NB4 (cell line): Measurements from ENCODE around the gene NFIA.

Experiments
- CTCF ChIP-seq: IDR thresholded peaks from one replicate; pipeline ENCODE4 v1.5.1; 2012; ENCODE audit warnings: low read depth, low read length
- MYC ChIP-seq: IDR thresholded peaks from 2 replicates; pipeline ENCODE4 v1.6.1; 2011; ENCODE audit warnings: low read depth, low read length
- POLR2A ChIP-seq: IDR thresholded peaks from 2 replicates; pipeline ENCODE4 v1.6.1; 2011; ENCODE audit warnings: mild to moderate bottlenecking; ENCODE audit not compliant: insufficient read length; ENCODE audit errors: extremely low read depth
- TF ChIP-seq, protein P1 (sequence below): IDR thresholded peaks from 2 replicates; pipeline ENCODE4 v1.6.1; 2011; ENCODE audit warnings: low read depth, low read length

DNA sequence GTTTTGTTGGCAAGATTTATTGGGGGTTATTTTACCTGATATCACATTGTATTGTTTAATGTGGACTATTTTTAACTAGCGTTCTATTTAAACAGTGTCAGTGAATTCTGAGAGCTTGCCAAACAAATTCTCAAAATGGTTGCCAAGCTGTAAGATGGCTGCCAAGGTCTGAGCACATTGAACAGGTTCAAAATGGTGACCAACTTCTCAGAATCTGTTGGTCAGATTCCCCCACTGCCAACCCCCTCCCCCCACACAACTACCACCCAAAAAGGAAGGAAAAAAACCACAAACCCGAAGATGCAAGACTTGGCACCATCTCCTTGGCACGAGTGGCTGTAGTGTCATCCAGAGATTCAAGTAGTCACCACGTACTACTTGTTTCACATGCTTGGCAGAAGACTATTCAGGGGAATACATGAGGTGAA lies 159.1 kb downstream of the NFIA start:
- TF ChIP-seq CTCF (no peak), MYC (no peak), POLR2A (no peak)
- TF ChIP-seq, protein P1, sequence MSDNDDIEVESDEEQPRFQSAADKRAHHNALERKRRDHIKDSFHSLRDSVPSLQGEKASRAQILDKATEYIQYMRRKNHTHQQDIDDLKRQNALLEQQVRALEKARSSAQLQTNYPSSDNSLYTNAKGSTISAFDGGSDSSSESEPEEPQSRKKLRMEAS: no peak
